Activated CD8-positive, alpha-beta memory T cell treated with anti-CD3 and anti-CD28 coated beads for 48 hours (primary cell): ENCODE measurements around the gene NTF3.

Source experiments
- DNase-seq, 3 experiments: peaks; one replicate each; pipeline ENCODE4 v3.0.0-alpha.2; 2020; ENCODE audit warnings: low read depth in 2 of 3, low spot score in 2 of 3

Gene NTF3

DNA sequence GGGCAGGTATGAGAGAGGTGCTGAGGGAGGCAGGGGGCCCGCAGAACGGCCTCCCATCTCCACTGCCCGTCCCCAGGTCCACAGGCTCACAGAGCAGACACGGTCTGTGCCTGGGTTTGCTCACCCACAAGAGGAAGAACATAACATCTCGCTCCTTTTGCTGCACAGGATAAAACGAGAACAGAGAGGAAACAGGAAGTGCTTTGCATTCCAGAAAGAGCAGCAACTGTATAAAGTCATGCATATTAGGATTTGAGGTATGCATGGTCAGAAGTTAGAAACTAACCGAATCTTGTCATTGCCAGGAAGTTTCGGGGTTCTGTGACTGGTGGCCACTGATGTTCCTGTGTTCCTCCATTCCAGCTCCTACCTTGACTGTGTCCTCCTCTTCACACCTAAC is 25.0 kb downstream of the NTF3 start:
- DNase-seq = no peak

DNA sequence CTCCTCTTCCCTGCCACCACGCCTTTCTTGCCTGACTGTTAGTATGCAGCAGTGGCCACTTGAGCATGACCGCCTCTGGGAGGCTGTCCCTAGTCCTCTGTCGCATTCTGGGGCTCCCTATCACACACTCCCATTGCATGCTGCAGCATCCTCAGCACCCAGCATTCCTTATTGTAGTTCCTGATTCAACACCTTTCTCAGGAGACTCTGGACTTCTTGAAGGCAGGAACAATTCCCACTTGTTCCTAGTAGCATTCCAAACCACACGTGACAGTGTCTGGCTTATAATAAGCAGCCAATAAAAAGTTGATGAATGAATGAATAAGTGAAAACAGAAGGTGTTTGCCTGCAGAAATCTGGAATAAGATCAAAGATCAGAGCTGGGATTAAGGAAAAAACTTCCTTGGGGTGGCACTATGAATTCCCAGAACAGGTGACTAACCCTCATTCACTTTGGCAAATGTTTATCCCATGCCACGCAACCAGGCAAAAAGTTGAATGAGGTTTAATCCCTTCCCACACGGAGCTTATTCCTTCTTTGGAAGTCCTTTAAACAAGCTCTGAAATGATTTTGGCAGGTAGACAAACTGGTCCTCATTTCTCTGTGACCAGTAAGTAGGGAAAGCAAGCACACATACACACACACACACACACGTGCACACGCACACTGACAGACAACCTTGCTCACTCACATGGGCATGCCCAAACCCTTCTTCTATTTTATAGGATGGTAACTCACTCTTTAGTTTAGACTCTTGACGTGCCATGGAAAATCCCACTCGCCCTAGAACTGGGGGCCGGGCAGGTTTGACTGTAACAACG is 26.5 kb downstream of the NTF3 start:
- DNase-seq = no peak

DNA sequence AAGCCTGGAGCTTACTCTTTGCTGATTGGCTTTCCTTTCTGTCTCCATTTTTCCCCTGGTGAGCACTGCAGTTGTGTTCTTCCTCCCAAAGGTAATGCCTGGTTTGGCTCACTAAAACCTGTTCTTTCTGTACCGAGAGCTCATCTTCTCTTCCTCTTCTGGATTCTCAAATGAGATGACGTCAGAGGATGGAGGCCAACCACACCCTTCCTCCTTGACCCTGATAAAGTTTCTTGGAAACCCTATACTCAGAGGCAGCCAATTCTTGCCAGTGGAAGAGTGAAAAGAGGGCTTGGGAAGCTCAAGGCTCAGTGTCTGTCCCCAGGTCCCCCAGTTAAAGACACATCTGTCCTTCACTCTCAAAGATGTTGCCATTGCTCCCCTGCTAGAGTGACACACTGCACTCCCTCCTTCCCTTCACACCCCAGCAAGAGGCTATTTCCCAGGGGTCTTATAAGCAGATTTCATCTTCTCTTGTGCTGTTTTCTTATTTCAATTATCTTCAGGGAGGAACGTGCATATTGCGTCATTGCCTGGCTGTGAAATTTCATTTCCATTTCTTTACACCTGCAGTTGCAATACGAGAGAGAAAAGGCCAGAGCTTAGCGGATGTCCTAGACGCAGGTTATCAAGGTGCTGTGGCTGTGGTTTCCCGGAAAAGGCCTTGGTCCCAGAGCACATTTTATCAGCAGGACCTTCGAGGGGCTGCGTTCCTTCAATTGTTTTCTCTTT is 27.3 kb downstream of the NTF3 start:
- DNase-seq = no peak

DNA sequence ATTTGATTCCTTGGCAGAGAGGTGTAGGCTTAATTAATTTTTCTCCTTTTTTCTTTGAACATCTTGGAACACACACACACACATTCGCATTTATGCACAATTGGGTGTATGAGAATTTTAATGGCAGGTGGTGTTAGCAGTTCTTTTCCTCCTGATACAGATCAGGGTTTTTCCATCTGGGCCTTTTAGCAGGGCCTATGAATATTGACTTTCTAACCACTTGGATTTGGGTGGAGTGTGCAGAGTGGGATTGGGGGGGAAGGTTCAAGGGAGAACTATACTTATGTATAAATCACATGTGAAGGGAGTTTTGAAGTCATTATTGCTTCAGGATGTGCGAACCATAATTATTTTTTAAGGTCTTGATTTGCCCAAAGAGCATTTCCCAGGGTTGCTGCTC is 28.9 kb downstream of the NTF3 start:
- DNase-seq = no peak

DNA sequence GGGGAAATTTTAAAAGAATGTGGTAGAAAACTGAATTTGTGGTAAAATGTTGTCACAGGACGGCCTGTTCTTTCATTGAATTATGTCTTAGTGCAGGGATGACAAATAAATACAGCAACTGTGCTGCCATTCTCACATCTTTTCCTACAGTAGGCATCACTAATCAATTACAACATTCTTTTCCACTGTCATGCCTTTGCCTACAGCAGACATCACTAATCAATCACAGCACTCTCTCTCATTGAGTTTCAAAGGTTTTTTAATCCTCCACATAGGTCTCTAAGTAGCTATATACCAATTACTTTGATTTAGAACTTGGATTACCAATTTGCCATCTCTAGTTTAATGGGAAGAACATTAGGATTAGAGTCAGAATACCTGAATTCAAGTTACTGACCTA is 30.1 kb downstream of the NTF3 start:
- no peak for DNase-seq

DNA sequence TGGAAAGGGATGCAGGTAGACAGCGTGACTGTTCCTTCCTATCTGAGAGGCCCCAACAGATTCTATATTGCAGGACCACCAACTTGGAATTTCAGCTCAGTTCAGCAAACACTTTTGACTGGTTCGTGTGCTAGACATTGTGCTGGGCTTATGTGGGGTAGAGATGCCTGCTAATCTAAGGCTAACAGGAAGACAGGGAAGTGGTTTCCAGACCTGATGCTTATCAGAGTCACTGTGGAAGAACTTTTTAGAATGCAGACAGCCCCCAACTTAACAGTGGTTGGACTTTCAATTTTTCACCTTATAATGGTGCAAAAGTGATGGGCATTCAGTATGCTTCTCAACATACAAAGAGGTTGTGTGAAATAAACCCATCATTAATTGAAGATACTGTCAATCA is 32.2 kb downstream of the NTF3 start:
- DNase-seq = no peak

DNA sequence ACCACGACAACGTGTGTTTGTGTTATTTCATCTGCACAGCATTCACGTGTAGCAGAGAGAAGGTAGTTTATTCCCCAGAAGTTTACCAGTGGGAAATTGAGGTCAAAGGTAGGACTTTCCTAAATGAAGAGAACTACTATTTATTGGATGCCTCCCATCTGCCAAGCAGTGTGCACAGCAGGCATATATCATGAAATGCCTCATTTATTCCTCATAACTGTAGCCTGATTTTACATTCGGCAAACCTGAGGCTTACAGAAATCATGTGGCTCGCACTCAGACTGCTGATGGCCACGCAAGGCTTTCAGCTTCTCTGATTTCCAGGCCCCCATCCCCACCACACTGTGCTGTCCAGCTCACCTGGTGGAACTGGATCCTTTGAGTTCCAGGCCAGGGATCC is 33.5 kb downstream of the NTF3 start:
- no peak for DNase-seq

DNA sequence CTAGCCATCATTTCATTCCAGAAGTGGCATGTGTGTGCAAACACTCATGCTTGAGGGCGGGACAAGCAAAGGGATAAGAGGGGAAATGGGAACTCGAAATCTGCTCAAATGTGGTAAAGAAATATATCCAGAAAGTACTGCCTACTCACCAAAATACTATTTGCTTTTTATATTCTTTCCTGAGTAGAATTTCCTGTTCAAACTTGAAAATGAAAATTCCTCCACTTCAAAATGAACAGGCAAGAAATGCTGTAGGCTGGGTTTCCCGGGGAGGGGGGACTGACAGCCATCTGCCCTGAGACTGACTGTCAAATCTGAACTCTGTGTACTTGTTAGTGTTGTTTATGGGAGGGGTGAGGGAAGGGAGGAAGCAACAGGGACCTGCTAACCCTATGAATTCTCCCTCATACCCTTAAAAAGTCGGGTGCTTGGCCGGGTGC is 34.6 kb downstream of the NTF3 start:
- no peak for DNase-seq

DNA sequence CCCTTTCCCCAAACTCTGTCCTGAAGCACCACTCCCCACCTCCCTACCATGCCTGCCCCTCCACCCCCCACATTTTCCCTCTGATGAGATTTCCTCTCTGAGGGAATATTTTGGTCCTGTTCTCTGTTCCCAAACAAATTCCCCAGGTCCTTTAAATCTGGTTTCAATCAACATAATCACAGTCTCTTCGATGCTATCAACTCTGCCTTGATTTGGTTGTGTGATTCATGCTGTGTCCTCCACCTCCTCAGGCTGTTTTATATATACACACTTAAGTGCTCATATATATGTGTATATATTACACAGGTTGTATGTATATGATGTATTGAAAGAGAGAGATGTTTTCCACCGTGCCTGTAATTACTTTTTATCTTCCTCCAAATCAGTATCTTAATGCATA is 36.0 kb downstream of the NTF3 start:
- DNase-seq = no peak

DNA sequence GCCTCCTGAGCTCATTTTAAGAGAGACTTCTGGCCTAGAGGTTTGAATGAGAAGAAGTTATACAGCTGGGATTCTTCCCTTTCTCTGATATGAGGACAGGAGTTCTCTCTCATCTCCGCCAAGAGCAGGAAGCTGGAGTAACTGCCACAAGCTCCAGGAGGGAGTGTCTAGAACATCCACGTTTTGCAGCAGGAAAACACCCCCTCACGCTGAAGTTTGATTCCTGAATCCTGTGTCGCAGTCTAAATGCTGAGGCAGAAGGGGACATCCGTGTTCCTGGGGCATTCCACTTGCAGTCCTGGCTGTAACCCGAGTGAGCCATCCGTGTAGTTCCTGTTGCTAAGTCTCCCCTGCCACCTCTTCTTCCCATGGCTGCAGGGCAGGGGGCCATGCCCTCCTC is 38.3 kb downstream of the NTF3 start:
- no peak for DNase-seq

DNA sequence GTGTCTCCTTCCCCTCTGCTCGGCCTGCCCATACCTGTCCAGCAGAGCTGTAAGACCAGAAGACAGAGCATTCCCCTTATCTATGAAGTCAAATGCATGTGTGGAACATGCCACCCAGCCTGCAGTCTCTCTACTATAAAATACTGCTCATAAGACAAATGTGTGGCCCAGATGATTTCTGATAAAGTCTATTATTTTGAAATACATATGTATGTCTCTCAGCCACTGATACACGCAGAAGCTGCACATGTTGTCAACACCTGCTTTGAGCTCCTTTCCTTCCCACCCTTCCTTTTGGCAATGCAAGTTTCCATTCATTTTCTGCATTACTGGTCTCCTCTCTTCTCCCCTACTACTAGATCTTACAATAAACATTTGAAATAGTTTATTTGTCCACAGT is 38.8 kb downstream of the NTF3 start:
- DNase-seq = no peak

DNA sequence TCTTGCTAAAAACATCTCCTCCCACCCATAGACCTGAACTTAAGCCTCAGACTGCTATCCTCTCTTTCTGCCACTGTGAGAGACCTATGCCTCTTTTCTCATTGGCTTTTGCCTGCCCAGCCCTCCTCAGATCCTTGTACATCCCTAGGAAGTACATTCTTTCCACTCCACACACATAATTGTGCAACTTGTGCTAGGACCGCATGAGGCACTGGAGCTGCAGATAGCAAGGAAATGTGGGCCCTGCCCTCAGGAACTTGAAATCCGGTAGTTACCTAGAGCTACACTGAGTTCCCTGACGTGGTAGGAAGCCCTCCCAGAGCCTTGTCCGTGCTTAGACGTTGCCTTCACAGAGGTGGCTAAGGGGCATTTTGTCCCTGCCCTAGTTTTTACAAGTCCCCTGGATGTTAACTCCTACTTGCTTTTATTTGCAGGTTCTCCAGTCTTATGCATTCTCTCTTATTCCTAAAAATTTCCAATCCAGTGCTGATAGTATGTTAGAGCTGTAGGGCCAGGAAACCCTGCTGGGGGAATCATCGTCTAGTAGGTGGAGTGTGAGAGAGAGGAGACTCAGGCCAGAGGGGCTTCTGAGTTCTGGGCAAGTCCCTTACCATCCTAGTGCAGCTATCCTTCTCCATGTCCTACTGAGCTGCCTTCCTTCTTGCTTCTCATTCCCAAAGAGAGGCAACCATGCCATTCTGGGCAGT is 41.3 kb downstream of the NTF3 start:
- no peak for DNase-seq

DNA sequence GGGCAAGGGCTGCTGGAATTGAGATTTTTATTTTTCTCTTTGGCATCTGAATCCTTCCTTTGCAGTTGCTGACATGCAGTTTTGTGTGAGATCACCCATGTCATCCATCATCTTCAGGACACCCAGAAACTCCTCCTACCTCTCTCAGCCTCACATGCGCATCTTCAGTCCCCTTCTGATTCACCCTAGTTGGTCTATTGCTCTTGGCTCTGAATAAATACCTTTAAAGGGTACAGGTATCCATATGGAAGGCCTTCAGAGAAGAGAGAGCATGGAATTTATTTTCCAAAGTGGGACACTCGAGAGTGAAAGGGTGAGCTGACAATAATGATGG is 41.8 kb downstream of the NTF3 start:
- DNase-seq = no peak

DNA sequence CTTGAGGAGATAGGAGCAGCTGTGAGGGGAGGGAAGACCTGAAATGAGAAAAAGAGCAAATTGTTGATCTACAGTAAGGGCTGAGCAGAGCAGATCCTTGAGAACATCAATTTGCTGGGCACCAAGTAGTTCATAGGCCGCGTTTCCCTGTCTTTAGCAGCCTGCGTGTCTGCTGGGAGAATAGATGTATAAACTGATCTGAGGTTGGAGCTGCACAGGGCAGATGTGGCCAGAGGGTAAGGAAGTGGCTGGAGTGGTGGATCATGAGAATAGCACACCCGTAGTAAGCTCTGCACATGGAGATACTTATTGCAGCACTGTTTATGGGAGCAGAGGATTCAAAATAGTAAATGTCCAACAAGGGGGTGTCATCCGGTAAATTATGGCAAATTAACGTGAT is 44.4 kb downstream of the NTF3 start:
- DNase-seq = no peak

DNA sequence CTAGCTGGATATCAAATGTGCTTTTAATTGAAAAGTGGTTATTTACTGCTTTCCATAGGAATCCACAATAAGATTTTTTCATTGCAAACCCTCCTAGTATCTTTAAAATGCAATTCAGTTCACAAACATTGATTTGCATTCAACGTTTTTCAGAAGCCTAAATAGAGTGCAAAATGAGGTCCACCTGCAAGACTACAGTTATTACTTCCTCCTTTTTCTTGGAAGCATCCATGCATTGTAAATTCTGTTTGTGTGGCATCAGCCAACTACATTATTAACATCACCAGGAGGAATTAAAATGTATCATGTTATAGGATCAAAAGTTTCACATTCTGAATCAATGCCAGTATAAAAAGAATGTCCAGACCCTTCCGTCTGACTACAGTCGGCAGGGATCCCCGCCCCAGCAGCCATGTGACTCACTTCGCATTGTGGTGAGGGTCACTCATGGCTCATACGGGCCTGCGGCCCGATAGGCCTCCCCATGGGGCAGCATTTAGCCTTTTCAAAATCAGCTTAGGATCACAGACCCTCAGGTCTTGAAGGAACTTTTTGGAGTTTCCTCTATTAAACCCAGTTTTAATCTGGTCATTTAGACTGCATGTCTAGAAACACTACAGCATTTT is 46.3 kb downstream of the NTF3 start:
- no peak for DNase-seq

DNA sequence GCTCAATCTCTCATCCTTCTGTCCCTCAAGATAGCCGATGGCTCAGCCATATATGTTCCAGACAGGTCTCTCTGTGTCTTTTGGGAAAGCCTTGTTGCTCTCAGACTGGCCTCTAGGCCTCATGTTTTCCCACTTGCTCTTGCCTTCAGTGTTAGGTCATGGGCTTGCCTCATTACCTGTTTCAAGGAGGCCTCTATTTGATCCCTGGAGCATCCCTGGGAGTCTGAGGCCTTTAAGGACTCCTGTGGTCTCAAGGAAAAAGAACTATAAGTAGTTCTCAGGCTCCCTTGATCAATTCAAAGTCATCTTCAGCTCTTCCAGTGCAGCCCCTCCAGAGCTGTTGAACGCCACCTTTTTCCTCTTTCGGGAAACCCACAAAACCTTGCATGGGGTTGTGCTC is 47.9 kb downstream of the NTF3 start:
- no peak for DNase-seq

DNA sequence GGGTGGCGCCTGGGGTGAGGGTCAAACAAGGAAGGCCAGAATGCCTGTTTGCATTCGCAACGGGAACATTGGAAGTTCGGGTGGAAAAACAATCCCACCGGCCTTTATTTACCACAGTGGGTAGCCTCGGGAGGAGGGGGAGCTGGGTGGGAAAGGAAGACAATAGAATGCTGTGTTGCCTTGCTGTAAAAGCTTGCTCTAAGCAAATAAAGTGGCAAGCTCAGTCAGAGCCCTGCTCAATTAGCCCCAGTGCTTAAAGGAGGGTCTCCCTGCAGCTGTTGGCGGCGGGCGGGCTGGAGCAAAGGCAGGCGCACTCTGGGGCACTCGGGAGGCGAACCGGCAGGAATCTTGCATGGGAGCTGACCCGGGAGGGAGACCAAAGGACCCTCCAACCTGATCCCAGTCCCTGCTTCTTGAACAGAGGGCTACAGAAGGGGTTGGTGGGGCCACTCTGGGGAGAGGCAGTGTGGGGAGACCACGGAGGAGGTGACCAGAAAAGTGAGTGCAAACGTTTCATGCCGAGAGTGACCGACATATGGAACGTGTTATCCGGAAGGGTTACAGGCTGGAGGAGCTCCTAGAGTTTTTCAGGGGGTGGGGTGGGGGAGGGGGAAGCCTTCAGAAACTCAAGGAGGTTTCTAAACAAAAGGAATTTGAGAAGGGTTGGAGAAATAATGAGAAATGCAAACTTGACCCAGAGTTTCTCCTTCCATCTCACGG is 48.5 kb downstream of the NTF3 start:
- no peak for DNase-seq

DNA sequence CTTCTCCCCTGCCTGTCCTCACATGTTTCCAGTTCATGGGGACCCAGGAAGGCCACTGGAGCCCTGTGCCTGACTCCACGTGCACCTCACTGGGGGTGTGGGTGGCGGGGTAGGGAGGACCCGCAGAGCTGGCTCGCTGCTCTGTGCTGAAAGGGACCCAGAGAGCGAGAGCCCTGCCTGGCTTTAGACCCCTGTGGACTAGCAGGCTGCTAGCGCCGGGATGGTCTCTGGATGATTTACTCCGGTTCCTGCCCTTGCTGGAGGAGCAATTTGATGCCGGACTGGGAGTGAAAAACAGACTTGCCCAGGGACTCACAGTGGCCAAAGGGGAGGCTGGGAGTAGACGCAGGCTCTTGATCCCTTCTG is 49.0 kb downstream of the NTF3 start:
- no peak for DNase-seq

DNA sequence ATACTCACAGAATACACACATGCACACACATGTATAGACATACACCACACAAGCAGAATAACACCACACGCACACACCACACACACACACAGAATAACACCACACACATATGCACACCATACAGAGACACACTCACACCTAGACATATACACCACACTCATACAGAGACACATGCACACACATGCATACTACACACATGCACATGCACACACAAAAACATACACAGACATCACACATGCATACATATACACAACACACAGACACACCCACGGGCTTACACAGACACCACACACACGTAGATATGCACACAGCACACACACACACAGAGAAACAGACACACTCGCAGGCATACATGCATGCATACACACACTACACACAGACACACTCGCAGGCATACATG is 49.7 kb downstream of the NTF3 start:
- DNase-seq = no peak

DNA sequence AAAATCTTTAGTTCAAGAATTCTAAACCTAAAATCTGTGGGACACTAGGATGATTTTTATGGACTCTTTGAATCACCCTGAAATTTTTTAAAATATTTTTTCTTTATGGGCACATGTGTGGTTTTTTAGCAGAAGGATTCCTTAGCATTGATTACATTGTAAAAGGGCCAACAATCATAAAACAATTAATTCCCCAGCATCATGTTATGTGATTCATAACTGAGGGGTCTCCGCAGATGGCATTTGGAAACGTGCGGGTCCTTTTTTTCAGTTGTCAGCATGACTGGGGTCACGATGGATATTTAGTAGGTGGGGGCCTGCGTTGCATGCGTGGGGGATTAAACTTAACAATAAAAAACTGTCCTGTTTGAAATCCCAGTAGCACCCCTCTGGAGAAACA is 52.5 kb downstream of the NTF3 start:
- no peak for DNase-seq

DNA sequence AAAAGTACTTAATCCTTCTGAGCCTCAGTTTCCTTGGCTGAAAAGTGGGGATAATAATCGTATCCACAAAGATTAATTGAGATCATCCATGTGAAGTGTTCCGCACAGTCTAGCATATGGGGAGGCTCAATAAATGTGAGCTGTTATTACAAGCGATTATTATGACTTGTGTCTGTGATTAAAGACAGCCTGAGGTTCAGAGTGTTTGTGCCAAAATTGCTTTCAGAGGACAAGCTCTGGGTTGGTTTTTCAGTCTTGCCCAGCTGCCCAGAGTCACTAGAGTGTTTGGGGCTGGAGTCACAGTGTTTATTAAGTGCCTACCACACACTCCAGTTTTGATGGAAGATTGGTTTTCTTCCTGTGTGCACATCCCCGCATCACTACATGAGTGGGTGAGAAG is 53.5 kb downstream of the NTF3 start:
- no peak for DNase-seq
